Keratinocyte (primary cell): ENCODE results near the gene CNOT6. TPM values are rescaled to one million over a fixed set of nuclear protein-coding genes. Genes with fewer than 3 reads are reported as not detected.

Experiments used
- DNase-seq: peaks from one replicate; pipeline ENCODE4 v3.0.0-alpha.2; 2011; ENCODE audit warnings: low read depth, missing footprints, low spot score
- FAIRE-seq: peaks from 2 replicates; lab custom pipeline; 2011; peaks lifted over from hg19 to GRCh38; lab: Jason Lieb, UNC
- H2AFZ ChIP-seq: 2 replicates; pipeline ENCODE4 v1.6.0; 2012; ENCODE audit warnings: low read length, control low read depth, inconsistent platforms; ENCODE audit not compliant: control insufficient read depth
- H3K27ac ChIP-seq: 2 replicates; pipeline ENCODE4 v1.5.1; 2011; ENCODE audit warnings: low read length; ENCODE audit not compliant: control insufficient read depth, insufficient read depth
- H3K27me3 ChIP-seq: 3 replicates; pipeline ENCODE4 v1.6.0; 2011; ENCODE audit warnings: low read length; ENCODE audit not compliant: control insufficient read depth, insufficient read depth; ENCODE audit errors: extremely low read depth
- H3K36me3 ChIP-seq, 2 experiments: 2 replicates in 1 of 2; 3 replicates in 1 of 2; pipeline ENCODE4 v1.5.1; 2011; ENCODE audit warnings: low read length in 2 of 2, mild to moderate bottlenecking in 1 of 2; ENCODE audit not compliant: control insufficient read depth in 2 of 2, insufficient read depth in 2 of 2; ENCODE audit errors: extremely low read depth in 1 of 2
- H3K4me1 ChIP-seq: 3 replicates; pipeline ENCODE4 v1.5.1; 2011; ENCODE audit warnings: low read length; ENCODE audit not compliant: control insufficient read depth, insufficient read depth; ENCODE audit errors: extremely low read depth
- H3K4me2 ChIP-seq: 3 replicates; pipeline ENCODE4 v1.6.0; 2011; ENCODE audit warnings: low read depth, low read length; ENCODE audit not compliant: control insufficient read depth, insufficient read depth; ENCODE audit errors: extremely low read depth
- H3K4me3 ChIP-seq, 3 experiments: fragments of 200-600 bp in 1 of 3; sonication (generic) in 1 of 3; 2 replicates in 2 of 3; 3 replicates in 1 of 3; pipeline ENCODE4 v1.5.1; 2011 to 2016; ENCODE audit warnings: low read length in 3 of 3, mild to moderate bottlenecking in 3 of 3, control low read depth in 2 of 3, inconsistent platforms in 1 of 3, low read depth in 1 of 3, mixed read lengths in 1 of 3, mixed run types in 1 of 3, moderate library complexity in 1 of 3; ENCODE audit not compliant: control insufficient read depth in 2 of 3, insufficient read depth in 2 of 3; ENCODE audit errors: extremely low read depth in 1 of 3
- H3K79me2 ChIP-seq: 2 replicates; pipeline ENCODE4 v1.6.0; 2012; ENCODE audit warnings: low read length; ENCODE audit not compliant: control insufficient read depth, insufficient read depth
- H3K9ac ChIP-seq: 3 replicates; pipeline ENCODE4 v1.6.0; 2011; ENCODE audit warnings: low read length; ENCODE audit not compliant: control insufficient read depth, insufficient read depth; ENCODE audit errors: extremely low read depth
- H3K9me1 ChIP-seq: 3 replicates; pipeline ENCODE4 v1.6.0; 2011; ENCODE audit warnings: low read length; ENCODE audit not compliant: control insufficient read depth, insufficient read depth; ENCODE audit errors: extremely low read depth
- H3K9me3 ChIP-seq: 2 replicates; pipeline ENCODE4 v1.5.1; 2012; ENCODE audit warnings: low read depth, low read length; ENCODE audit not compliant: control insufficient read depth
- H4K20me1 ChIP-seq: 3 replicates; pipeline ENCODE4 v1.6.0; 2011; ENCODE audit warnings: low read length; ENCODE audit not compliant: control insufficient read depth, insufficient read depth; ENCODE audit errors: extremely low read depth
- CTCF ChIP-seq, 3 experiments: IDR thresholded peaks in 1 of 3; conservative IDR thresholded peaks in 1 of 3; optimal IDR thresholded peaks in 1 of 3; 2 replicates in 2 of 3; 3 replicates in 1 of 3; pipeline versions ENCODE3 to v1.5.1; 2011; ENCODE audit warnings: low read length in 3 of 3, mild to moderate bottlenecking in 3 of 3, moderate library complexity in 2 of 3, control low read depth in 1 of 3, inconsistent platforms in 1 of 3; ENCODE audit not compliant: insufficient read depth in 2 of 3; ENCODE audit errors: extremely low read depth in 1 of 3
- EZH2 ChIP-seq: IDR thresholded peaks from one replicate; pipeline ENCODE4 v1.6.1; 2012; ENCODE audit warnings: inconsistent platforms, mild to moderate bottlenecking, low read length, moderate library complexity
- dilution Hi-C: fragments of 300-500 bp; cut with MboI; formaldehyde crosslinking; loops from one replicate; pipeline ENCODE4 v1.7.0; 2020; ENCODE audit warnings: low sequenced_read_pairs; ENCODE audit not compliant: extremely low pct_ligation_motif_present
- polyA plus RNA-seq, 5 experiments: library from polyadenylated mRNA; depleted of rRNA in 3 of 5; stranded (reverse) in 3 of 5; stranded (forward) in 1 of 5; unstranded in 1 of 5; fragments of >200 nt; gene quantifications; 1 replicate in 1 of 5; 2 replicates in 3 of 5; 3 replicates in 1 of 5; pipeline versions ENCODE4 v1.2.1 to v1.2.3, GENCODE V29; 2011 to 2012; ENCODE audit warnings: missing spikeins in 2 of 5, low read depth in 1 of 5, low replicate concordance in 1 of 5

CNOT6 gene
- polyA plus RNA-seq, 1 donor (not counting 4 experiments of a cell fraction or from before 2014, with no cell fraction given): 29.7 TPM

- no peaks in the 10 kb centered on the region for H3K4me1 ChIP-seq
- H3K9me1 ChIP-seq: no peaks in the 10 kb centered on the region
- H3K9ac ChIP-seq: no peak overlapping the region
- H2AFZ ChIP-seq: no peak overlapping the region
- no peak for TF ChIP-seq CTCF (optimal IDR thresholded peaks at IDR 0.05 in 1 of 3, IDR thresholded peaks at IDR 0.05 in 1 of 3, conservative IDR thresholded peaks at IDR 0.05 in 1 of 3; ENCODE audit: extremely low read depth in 1 of 3, insufficient read depth in 2 of 3, low read length in 3 of 3)
- TF ChIP-seq EZH2: no peak
- H3K36me3 ChIP-seq: peaks cover 0 to 3% of the 10 kb centered on the region in 2 experiments
- no peak overlapping the region for H3K27ac ChIP-seq
- H4K20me1 ChIP-seq: no peaks in the 10 kb centered on the region
- no peaks in the 10 kb centered on the region for H3K27me3 ChIP-seq
- FAIRE-seq (no peak), DNase-seq (no peak)
- H3K79me2 ChIP-seq: no peaks in the 10 kb centered on the region
- dilution Hi-C loops: no loop called here
- no peak overlapping the region for H3K4me3 ChIP-seq
- no peaks in the 10 kb centered on the region for H3K9me3 ChIP-seq
- H3K4me2 ChIP-seq: no peak overlapping the region
These were observed 86.5 kb downstream of the CNOT6 start for GRCh38 chr5:180580681-180581080.

GRCh38 chr5:180583738-180584137, 89.6 kb downstream of the CNOT6 start:
- no peaks in the 10 kb centered on the region for H3K79me2 ChIP-seq
- FAIRE-seq: no peak
- DNase-seq: no peak
- H3K4me3 ChIP-seq: no peak overlapping the region
- TF ChIP-seq EZH2: no peak
- no peak for TF ChIP-seq CTCF (optimal IDR thresholded peaks at IDR 0.05 in 1 of 3, IDR thresholded peaks at IDR 0.05 in 1 of 3, conservative IDR thresholded peaks at IDR 0.05 in 1 of 3; ENCODE audit: extremely low read depth in 1 of 3, insufficient read depth in 2 of 3, low read length in 3 of 3)
- H3K9ac ChIP-seq: no peak overlapping the region
- H4K20me1 ChIP-seq: no peaks in the 10 kb centered on the region
- H3K4me1 ChIP-seq: no peaks in the 10 kb centered on the region
- dilution Hi-C loops: no loop called here
- H3K9me3 ChIP-seq: no peaks in the 10 kb centered on the region
- peaks cover 5% of the 10 kb centered on the region for H3K27me3 ChIP-seq
- H3K27ac ChIP-seq: no peak overlapping the region
- no peak overlapping the region for H2AFZ ChIP-seq
- no peaks in the 10 kb centered on the region for H3K9me1 ChIP-seq
- no peaks in the 10 kb centered on the region for H3K36me3 ChIP-seq
- H3K4me2 ChIP-seq: no peak overlapping the region
